NCI-H82 (cell line): ENCODE results near the gene PLEKHF1.

Experiments
- DNase-seq: peaks from one replicate; lab custom pipeline; 2025; lab: John Stamatoyannopoulos, UW

PLEKHF1 gene

DNA sequence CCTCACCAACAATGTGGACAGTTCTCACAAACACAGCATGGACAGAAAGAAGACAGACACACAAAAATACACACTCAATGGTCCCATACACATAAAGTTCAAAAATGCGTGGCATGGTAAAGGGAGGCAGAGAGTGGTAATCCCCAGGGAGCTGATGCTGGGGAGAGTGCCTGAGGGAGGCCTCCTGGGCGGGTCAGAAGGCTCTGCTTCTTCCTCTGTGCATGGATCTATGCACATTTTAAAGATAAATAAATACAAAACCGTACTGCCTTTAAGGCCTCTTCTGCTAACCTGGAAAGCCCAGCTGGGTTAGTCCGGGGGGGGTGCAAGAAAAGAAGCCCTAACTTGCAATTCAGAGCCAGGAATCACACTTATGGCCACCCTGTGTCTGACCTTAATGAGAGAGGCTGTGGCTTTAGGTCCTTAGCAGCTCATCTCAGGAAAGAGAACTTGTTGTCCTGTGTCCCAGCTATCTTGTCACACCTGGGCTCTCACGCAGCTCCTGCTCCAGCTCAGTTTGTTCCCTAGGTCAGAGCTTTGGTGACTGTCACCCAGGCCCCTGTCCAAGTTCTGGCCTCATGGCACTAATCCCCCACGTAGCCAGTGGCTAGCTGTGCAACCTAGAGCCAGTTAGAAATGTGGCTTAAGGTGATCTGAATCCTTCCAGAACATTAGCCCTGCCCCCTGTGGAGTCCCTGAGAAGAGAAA is 30.7 kb upstream of the PLEKHF1 start:
- DNase-seq = no peak

- no peak for DNase-seq
Measured at GRCh38 chr19:29635963-29636362, 29.3 kb upstream of the PLEKHF1 start.

GRCh38 chr19:29636553-29637360 is 28.5 kb upstream of the PLEKHF1 start:
- no peak for DNase-seq

- DNase-seq = no peak
Measured at GRCh38 chr19:29639086-29639485, 26.2 kb upstream of the PLEKHF1 start.

GRCh38 chr19:29640231-29640630 is 25.0 kb upstream of the PLEKHF1 start:
- DNase-seq = no peak

DNA sequence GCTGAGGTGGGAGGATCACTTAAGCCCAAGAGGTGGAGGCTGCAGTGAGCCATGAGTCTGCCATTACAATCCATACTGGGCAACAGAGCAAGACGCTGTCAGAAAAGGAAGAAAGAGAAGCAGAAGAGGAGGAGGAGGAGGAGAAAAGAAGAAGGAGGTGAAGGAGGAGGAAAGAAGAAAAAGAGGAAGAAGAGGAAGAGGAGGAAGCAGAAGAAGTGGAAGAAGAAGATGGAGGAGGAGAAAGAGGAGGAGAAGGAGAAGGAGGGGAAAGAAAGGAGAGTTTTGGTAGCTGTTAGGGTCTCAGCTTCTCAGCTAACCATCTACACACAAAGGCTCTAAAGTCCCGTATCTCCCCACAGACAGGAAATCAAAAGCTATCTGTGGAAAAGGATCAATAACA is 23.7 kb upstream of the PLEKHF1 start:
- DNase-seq = no peak

- no peak for DNase-seq
Measured at GRCh38 chr19:29643361-29643935, 21.8 kb upstream of the PLEKHF1 start.

- DNase-seq = no peak
Measured at GRCh38 chr19:29644210-29644609, 21.1 kb upstream of the PLEKHF1 start.

DNA sequence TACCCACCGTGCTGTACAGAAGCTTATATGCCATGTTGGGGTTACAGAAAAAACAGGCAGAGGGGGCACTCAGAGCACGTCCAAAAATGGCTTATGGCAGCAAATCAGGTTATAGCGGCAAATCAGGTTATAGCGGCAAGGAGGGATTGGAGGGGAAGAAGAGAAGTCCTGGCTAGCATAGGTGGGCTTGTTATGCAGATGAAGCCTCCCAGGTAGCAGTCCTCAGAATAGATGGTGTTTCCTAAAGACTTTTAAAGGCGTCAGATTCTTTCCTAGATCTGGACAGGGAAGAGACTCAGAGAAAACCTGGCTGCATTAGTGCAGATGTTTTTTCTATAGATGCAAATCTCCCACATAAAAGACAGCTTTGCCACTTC is 19.8 kb upstream of the PLEKHF1 start:
- DNase-seq = no peak

GRCh38 chr19:29645911-29646310 is 19.4 kb upstream of the PLEKHF1 start:
- DNase-seq = no peak

GRCh38 chr19:29650772-29651387 is 14.4 kb upstream of the PLEKHF1 start:
- no peak for DNase-seq

- no peak for DNase-seq
Measured at GRCh38 chr19:29651622-29652394, 13.5 kb upstream of the PLEKHF1 start.

DNA sequence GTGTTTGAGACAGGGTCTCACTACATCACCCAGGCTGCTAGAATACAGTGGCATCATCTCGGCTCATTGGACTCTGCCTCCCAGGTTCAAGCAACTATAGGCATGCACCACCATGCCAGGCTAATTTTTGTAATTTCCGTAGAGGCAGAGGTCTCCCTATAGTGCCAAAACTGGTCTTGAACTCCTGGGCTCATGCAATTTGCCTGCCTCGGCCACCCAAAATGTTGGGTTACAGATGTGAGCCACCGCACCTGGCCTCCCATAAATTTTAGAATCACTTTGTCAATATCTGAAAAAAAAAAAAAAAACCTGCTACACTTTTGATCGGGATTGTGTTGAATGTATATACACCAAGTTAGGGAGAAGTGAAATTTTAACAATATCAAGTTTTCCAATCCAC is 11.9 kb upstream of the PLEKHF1 start:
- DNase-seq = no peak

DNA sequence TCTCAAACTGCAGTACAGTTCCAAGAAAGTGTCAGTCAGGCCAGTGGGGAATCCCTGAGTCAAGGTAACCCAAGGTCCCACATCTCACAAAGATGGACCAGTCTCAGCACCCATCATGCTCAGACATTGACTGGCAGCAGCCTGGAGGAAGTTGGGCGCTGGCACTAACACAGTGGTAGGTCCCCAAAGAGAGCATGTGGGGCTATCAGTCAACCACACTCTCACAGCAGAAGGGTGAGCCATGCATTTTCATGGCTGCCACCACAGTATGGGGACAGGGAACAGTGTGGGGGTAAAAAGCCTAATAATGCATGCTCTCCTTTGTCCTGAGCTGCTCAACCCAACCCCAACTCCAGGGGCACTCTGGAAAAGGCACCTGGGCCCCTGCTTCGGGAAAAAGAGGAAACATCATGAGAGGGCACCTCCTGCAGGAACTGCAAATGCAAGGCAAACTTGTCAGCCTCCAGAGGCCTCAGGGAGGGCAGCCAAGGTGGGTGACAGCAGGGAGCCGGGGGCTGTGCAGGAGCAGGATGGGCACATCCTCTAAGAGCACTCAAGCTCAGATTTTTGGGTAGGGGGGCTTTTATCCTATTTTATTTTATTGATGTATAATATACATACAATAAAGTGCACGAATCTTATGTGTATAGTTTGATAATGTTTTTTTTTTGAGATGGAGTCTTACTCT is 9.5 kb upstream of the PLEKHF1 start:
- DNase-seq = no peak

DNA sequence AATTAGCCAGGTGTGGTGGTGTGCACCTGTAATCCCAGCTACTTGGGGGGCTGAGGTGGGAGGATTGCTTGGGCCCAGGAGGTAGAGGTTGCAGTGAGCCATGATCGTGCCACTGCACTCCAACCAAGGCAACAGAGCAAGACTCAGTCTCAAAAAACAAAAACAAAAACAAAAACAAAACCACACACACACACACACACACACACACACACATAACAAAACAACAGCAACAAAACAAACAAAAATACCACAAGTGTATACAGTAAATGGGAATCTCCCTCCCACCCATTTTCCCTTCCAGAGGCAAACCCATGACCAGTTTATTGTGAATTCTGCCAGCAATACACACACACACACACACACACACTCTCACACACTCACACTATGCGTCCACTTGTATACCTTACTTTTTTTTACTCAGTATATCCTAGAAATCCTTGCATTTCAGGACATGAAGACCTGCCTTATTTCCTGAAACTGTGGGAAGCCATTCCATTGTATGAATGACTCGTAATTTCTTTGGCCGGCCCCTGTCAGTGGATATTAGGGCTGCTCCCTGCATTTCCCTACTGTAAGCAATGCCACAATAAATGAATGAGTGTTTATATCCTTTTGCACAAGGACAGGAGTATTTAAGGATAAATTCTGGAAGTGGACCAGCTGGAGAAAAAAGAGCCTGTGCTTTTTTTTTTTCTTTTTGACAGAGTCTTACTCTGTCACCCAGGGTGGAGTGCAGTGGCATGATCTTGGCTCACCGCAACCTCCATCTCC is 6.9 kb upstream of the PLEKHF1 start:
- DNase-seq = no peak

DNA sequence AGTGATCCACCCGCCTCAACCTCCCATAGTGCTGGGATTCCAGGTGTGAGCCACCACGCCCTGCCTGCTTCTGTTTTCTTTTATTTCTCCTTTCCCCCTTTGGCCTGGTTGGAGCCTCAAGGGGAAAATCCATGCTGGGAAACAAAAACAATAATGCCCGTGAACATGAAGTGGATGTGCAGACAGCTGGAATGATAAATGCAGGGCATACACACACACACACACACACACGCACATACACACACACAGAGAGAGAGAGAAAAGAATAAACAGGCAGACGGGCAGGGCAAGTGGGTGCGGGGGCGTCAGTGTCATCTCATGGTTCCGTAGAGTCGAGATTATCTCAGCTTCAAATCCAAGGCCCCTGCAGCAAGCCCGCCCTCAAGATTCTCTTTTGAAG is 4.4 kb upstream of the PLEKHF1 start:
- no peak for DNase-seq

GRCh38 chr19:29662278-29662603 is 3.0 kb upstream of the PLEKHF1 start:
- DNase-seq = no peak

DNA sequence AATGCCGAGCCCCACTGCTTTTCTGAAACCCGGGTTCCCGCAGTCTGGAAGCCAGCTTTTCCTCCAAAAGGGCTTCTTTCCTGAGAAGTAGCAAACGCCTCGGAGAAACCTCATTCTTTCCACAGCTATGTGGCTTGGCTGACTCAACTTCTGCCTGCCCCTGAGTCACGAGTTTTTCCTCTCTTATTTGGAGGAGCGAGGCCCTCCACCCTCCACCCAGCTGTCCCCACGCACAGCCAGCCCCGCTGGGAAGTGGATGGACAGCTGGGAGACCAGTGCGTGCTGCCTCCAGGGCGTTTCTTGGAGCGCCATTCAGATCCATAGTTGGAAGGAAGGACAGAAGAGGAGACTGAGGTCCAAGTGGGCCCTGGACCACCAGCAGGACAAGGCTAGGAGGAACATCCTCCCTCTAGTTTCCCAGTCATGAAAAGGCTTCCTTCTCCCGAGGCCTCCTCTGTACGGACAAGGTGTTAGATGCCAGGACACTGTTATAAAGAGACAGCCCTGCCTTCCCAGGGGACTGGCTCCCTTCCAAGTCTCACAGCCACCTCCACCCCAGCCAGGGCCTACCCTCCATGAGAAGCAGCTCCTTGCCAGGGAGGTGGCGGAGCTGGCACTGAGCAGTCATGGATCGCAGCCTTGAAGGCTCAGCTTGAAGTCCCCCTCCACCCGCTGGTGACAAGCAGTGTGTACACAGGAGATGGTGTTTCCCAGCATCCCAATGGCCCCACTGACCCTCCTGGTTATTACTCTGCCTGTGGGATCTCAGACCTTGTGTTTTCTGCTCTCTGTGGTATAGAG is 2.5 kb upstream of the PLEKHF1 start:
- DNase-seq = no peak

GRCh38 chr19:29663861-29664752 is 1.2 kb upstream of the PLEKHF1 start:
- DNase-seq = no peak
